Measurements from ENCODE around the gene TLNRD1.

Gene TLNRD1

DNA sequence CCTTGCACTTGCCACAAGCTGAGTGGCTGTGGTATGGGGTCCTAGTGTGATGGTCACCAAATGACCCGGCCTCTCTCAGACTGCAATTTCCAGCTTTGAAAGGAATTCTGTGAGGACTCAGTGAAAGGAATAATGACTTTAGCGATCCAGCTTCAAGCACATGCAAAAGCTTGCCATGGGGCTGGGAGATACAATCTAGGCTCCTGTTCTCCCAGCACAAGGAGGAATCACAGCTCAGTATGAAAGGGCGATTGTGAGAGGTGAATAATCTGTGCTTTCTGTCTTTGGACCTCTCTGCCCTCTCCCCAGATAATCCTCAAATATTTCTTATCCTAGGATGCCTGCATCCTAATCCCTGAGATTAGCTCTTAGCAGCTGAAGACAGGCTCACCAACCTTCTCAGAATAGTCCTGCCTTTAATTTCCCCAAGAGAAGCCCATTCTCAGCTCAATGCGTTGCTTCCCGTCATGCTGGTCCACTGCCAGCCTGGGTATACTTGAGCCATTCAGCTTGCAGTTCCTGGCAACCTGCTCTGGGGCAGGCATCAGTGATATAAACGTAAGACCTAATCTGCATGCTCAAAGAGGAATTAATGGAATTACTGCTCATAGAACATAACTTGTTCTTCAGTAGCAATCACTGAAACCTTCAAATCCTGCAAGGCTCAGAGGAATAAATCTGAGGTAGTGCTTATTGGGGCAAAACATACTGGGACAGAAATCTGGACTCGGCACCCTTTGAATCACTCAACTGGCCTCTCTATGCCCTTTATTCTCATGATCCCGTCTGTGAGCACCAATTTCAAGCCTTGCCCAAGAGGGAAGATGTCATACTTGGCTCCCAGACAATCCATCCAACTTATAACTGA lies 15.1 kb downstream of the TLNRD1 start:
- no peaks in the 10 kb centered on the region for H3K9me3 ChIP-seq (ENCODE audit: control insufficient read depth, insufficient read depth, low read depth, low read length)

GRCh38 chr15:81016489-81017068 lies 15.9 kb downstream of the TLNRD1 start:
- no peaks in the 10 kb centered on the region for H3K27me3 ChIP-seq (ENCODE audit: control insufficient read depth, insufficient read depth, low read length)
- no peak overlapping the region for H3K4me3 ChIP-seq (ENCODE audit: low read depth, low read length)
- H3K9me3 ChIP-seq (ENCODE audit: control insufficient read depth, insufficient read depth, low read depth, low read length) = no peaks in the 10 kb centered on the region
- no peak overlapping the region for H3K9ac ChIP-seq (ENCODE audit: low read length)
- no peaks in the 10 kb centered on the region for H3K4me1 ChIP-seq (ENCODE audit: control insufficient read depth, insufficient read depth, low read length)
- H3K36me3 ChIP-seq (ENCODE audit: control insufficient read depth, insufficient read depth, low read length) = no peaks in the 10 kb centered on the region
- H3K27ac ChIP-seq (ENCODE audit: low read depth, low read length) = no peak overlapping the region

More for the DNA sequence above, 15.1 kb downstream of the TLNRD1 start:
- Histone ChIP-seq H3K9ac (ENCODE audit: low read length) (no peak overlapping the region), H3K27me3 (ENCODE audit: control insufficient read depth, insufficient read depth, low read length) (no peaks in the 10 kb centered on the region), H3K4me3 (ENCODE audit: low read depth, low read length) (no peak overlapping the region), H3K27ac (ENCODE audit: low read depth, low read length) (no peak overlapping the region), H3K4me1 (ENCODE audit: control insufficient read depth, insufficient read depth, low read length) (no peaks in the 10 kb centered on the region), H3K36me3 (ENCODE audit: control insufficient read depth, insufficient read depth, low read length) (no peaks in the 10 kb centered on the region)

DNA sequence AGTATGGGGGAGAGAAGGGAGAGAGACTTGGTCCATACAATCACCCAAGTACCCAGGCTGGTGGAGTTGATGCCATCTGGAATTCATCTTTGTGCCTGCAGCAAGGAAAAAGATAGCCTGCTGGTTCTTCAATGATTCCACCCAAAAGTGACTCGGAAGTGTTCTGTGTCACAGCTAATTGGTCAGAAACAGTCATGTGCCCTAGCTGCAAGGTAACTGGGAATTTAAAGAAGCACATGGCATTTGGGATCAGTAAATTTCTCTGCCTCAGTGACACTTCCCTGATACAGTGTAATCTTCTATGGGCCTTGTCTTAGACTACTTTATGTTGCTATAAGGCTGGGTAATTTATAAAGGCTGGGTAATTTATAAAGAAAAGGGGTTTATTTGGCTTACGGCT lies 17.5 kb downstream of the TLNRD1 start:
- Histone ChIP-seq H3K27ac (ENCODE audit: low read depth, low read length) (no peak overlapping the region), H3K4me3 (ENCODE audit: low read depth, low read length) (no peak overlapping the region), H3K36me3 (ENCODE audit: control insufficient read depth, insufficient read depth, low read length) (no peaks in the 10 kb centered on the region), H3K4me1 (ENCODE audit: control insufficient read depth, insufficient read depth, low read length) (peaks cover 1% of the 10 kb centered on the region; the same call in 1 of the 2 replicates), H3K27me3 (ENCODE audit: control insufficient read depth, insufficient read depth, low read length) (no peaks in the 10 kb centered on the region), H3K9ac (ENCODE audit: low read length) (no peak overlapping the region), H3K9me3 (ENCODE audit: control insufficient read depth, insufficient read depth, low read depth, low read length) (no peaks in the 10 kb centered on the region)

DNA sequence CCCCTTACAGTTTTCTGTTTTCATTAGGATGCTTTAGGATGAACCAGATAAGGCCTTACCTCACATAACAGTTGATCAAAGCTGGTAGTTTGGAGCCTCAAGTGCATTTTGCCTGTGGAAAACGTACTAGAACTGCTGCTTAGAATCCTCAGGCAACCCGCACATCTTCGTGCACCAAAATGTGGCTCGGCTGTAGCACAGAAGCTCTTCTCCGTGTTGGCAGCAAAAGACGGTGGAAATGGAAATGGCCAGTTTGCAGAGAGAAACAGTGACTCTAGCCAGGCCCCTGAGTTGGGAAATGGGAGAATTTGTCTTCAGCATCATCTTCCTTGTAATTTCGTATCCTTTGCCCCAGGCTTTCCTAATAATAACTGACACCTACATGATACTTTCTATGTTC lies 20.6 kb downstream of the TLNRD1 start:
- Histone ChIP-seq H3K4me3 (ENCODE audit: low read depth, low read length) (no peak overlapping the region), H3K9ac (ENCODE audit: low read length) (no peak overlapping the region), H3K9me3 (ENCODE audit: control insufficient read depth, insufficient read depth, low read depth, low read length) (no peaks in the 10 kb centered on the region), H3K4me1 (ENCODE audit: control insufficient read depth, insufficient read depth, low read length) (peaks cover 16% of the 10 kb centered on the region), H3K36me3 (ENCODE audit: control insufficient read depth, insufficient read depth, low read length) (no peaks in the 10 kb centered on the region), H3K27ac (ENCODE audit: low read depth, low read length) (no peak overlapping the region), H3K27me3 (ENCODE audit: control insufficient read depth, insufficient read depth, low read length) (no peaks in the 10 kb centered on the region)

DNA sequence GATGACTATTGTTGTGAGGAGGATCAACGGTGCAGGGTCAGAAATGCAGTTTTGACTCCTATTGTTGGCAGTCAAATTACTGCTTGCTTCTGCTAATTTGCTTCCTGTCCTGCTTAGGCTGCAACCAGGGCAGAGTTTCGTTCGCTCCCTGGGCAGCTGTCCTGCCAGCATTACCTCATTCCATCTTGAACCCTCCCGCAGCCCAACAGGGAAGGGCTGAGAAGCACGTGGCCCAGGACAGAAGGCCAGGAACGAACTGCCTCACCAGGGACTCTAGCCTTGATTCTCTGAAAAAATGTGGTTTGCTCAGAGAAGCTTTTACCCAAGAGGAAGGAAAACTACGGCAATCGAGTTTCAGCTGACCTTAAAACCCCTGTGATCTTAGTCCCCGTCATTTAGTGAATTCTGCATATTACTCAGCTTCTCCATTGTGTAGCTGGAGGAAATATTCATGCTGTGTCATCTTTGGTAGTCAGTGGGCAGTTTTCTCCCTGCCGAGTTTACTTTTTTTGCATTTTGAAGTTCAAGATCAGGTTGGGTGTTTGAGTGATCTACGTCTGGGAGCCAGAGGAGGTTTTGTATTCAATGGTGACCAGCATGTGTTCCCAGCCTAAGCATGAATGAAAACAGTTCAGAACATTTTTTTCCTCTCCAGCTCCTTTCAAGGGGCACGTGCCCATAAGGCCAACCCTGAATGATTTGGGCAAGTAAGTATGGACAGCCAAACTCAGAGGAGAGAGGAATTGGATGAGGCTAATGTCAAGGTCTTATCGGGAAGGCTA lies 23.0 kb downstream of the TLNRD1 start:
- no peaks in the 10 kb centered on the region for H3K36me3 ChIP-seq (ENCODE audit: control insufficient read depth, insufficient read depth, low read length)
- no peak overlapping the region for H3K9ac ChIP-seq (ENCODE audit: low read length)
- H3K4me1 ChIP-seq (ENCODE audit: control insufficient read depth, insufficient read depth, low read length) = peaks cover 16% of the 10 kb centered on the region
- H3K9me3 ChIP-seq (ENCODE audit: control insufficient read depth, insufficient read depth, low read depth, low read length) = no peaks in the 10 kb centered on the region
- no peak overlapping the region for H3K27ac ChIP-seq (ENCODE audit: low read depth, low read length)
- no peak overlapping the region for H3K4me3 ChIP-seq (ENCODE audit: low read depth, low read length)
- H3K27me3 ChIP-seq (ENCODE audit: control insufficient read depth, insufficient read depth, low read length) = no peaks in the 10 kb centered on the region

DNA sequence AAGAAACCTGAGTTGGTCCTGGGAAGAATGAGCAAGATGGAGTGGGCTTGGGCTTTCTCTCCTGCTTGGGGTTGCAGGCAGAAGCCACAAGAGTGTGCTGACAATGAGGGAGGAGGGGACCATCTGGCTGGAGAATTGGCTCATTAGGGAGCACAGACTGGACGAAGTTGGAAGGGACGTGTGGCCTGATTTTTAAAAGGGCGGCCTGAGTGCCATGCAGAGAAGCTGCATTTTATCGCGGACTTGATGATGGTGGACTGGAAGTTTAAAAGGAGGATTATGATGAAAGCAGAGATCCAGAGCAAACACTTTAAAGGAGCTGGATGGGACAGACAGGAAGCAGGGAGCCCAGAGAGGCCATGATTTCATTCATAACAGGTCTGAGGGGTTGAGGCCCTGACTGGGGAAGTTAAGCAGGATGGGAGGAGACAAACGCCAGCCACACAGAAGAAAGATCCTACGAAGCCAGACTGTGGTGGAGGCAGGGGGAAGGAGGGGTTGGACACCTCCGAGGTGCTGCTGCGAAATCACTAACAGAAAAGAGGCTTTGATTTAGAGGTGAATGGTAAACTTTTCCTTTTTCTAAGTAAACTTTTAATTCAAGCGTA lies 23.6 kb downstream of the TLNRD1 start:
- Histone ChIP-seq H3K36me3 (ENCODE audit: control insufficient read depth, insufficient read depth, low read length) (no peaks in the 10 kb centered on the region), H3K4me3 (ENCODE audit: low read depth, low read length) (no peak overlapping the region), H3K27ac (ENCODE audit: low read depth, low read length) (no peak overlapping the region), H3K4me1 (ENCODE audit: control insufficient read depth, insufficient read depth, low read length) (peaks cover 16% of the 10 kb centered on the region), H3K27me3 (ENCODE audit: control insufficient read depth, insufficient read depth, low read length) (no peaks in the 10 kb centered on the region), H3K9me3 (ENCODE audit: control insufficient read depth, insufficient read depth, low read depth, low read length) (peaks cover under 1% of the 10 kb centered on the region; the same call in 1 of the 2 replicates), H3K9ac (ENCODE audit: low read length) (no peak overlapping the region)

GRCh38 chr15:81024936-81025335 lies 24.2 kb downstream of the TLNRD1 start:
- no peak overlapping the region for H3K27ac ChIP-seq (ENCODE audit: low read depth, low read length)
- H3K4me1 ChIP-seq (ENCODE audit: control insufficient read depth, insufficient read depth, low read length) = peaks cover 16% of the 10 kb centered on the region
- no peak overlapping the region for H3K9ac ChIP-seq (ENCODE audit: low read length)
- H3K27me3 ChIP-seq (ENCODE audit: control insufficient read depth, insufficient read depth, low read length) = no peaks in the 10 kb centered on the region
- peaks cover 6% of the 10 kb centered on the region for H3K9me3 ChIP-seq (ENCODE audit: control insufficient read depth, insufficient read depth, low read depth, low read length)
- no peak overlapping the region for H3K4me3 ChIP-seq (ENCODE audit: low read depth, low read length)
- no peaks in the 10 kb centered on the region for H3K36me3 ChIP-seq (ENCODE audit: control insufficient read depth, insufficient read depth, low read length)

DNA sequence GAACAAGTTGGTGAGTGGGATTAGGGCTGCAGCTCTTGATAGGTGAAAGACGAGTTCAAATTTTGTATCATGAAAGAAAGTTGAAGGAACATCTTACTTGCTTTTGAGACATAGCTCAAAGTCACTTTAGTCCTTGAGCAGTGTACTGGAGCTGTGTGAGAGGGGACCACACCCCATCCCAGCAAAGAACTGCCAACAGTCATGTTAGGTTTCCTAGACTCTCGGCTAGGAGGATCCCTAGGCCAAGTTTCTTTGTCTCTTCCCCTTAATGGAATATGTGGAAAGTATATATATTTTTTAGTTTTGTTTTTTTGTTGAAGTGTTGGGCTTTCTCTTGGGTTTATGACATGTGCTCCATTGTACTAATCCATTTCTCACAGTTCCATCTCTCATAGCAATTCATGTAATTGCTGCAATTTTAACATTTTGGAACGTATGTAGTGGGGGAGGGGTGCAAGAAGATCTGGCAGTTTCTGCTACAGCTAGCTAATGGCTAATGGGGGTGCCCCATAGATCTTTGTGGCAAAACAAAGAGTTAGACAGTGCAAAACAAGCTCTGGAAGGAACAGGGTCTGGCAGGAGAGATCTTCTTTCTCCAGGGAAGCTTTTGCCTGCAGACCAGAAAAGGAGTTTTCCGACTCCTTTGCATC lies 25.1 kb downstream of the TLNRD1 start:
- H3K4me3 ChIP-seq (ENCODE audit: low read depth, low read length) = no peak overlapping the region
- no peaks in the 10 kb centered on the region for H3K36me3 ChIP-seq (ENCODE audit: control insufficient read depth, insufficient read depth, low read length)
- H3K4me1 ChIP-seq (ENCODE audit: control insufficient read depth, insufficient read depth, low read length) = peaks cover 16% of the 10 kb centered on the region
- no peaks in the 10 kb centered on the region for H3K27me3 ChIP-seq (ENCODE audit: control insufficient read depth, insufficient read depth, low read length)
- H3K27ac ChIP-seq (ENCODE audit: low read depth, low read length) = no peak overlapping the region
- no peak overlapping the region for H3K9ac ChIP-seq (ENCODE audit: low read length)
- peaks cover 9% of the 10 kb centered on the region for H3K9me3 ChIP-seq (ENCODE audit: control insufficient read depth, insufficient read depth, low read depth, low read length)

DNA sequence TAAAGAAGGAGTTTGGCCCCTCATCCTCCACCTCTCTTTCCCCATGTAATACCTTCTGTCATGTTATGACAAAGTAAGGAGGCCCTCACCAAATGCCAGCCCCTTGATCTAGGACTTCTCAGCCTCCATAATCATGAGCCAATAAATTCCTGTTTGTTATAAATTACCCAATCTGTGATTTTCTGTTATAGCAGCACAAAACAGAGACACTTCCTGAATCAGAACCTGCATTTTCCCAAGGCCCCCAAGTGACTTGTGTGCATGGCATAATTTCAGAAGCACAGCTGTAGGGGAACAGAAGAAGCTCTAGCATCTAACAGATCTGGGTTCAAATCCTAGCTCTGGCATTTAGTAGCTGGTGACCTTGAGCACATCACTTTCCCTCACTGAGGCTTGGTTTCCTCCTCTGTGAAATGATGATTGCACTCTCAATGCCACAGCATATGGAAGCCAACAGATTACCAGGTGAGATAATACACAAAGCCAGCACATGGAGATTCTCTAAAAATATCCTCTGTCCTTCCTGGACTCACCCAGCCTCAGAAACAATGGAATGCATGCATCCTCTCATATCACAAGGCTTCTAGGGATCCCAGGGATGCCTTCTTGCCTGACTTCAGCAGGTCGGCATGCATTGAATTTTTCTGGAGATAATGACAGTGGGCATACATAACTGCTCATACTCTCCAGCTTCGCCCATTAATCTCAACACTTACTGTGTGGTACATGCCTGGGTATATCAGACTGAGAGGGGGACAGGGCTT lies 26.3 kb downstream of the TLNRD1 start:
- Histone ChIP-seq H3K27ac (ENCODE audit: low read depth, low read length) (no peak overlapping the region), H3K9ac (ENCODE audit: low read length) (no peak overlapping the region), H3K4me3 (ENCODE audit: low read depth, low read length) (no peak overlapping the region), H3K27me3 (ENCODE audit: control insufficient read depth, insufficient read depth, low read length) (no peaks in the 10 kb centered on the region), H3K9me3 (ENCODE audit: control insufficient read depth, insufficient read depth, low read depth, low read length) (peaks cover 14% of the 10 kb centered on the region), H3K4me1 (ENCODE audit: control insufficient read depth, insufficient read depth, low read length) (peaks cover 16% of the 10 kb centered on the region), H3K36me3 (ENCODE audit: control insufficient read depth, insufficient read depth, low read length) (no peaks in the 10 kb centered on the region)
